ENCODE data around the gene ACTG2.

The ACTG2 gene

GRCh38 chr2:73969356-73969755, 76.5 kb downstream of the ACTG2 start:
- Histone ChIP-seq H3K4me1 (ENCODE audit: control insufficient read depth, insufficient read depth, low read length, unreplicated experiment) (peaks cover 29% of the 10 kb centered on the region), H3K36me3 (ENCODE audit: insufficient read depth, low read length) (no peaks in the 10 kb centered on the region), H3K27me3 (ENCODE audit: insufficient read depth, low read length) (no peaks in the 10 kb centered on the region), H3K79me2 (ENCODE audit: control insufficient read depth, insufficient read depth, low read length, unreplicated experiment) (no peaks in the 10 kb centered on the region), H3K27ac (ENCODE audit: low read depth, low read length) (no peak overlapping the region), H3K4me3 (ENCODE audit: low read depth, low read length) (no peak overlapping the region), H2AFZ (ENCODE audit: low read length, unreplicated experiment) (no peak overlapping the region)
